Measurements from ENCODE around the gene HOMER2.

Gene HOMER2

GRCh38 chr15:82874267-82874666, 78.3 kb downstream of the HOMER2 start:
- CTCF ChIA-PET: no interaction called here
- Histone ChIP-seq H3K36me3 (ENCODE audit: control insufficient read depth in 2 of 2, insufficient read depth in 1 of 2, low read length in 2 of 2) (peaks cover 0 to 28% of the 10 kb centered on the region in 2 experiments; a peak in 2 of 3 replicates), H3K27ac (ENCODE audit: extremely low read depth, low read depth, low read length) (no peak overlapping the region), H3K4me3 (ENCODE audit: low read depth, low read length) (no peak overlapping the region), H3K4me1 (ENCODE audit: control insufficient read depth, insufficient read depth, low read length) (no peaks in the 10 kb centered on the region), H3K9me3 (ENCODE audit: control insufficient read depth, insufficient read depth, low read depth, low read length) (no peaks in the 10 kb centered on the region)
- TF ChIP-seq ZNF223 (tag by site-specific recombination; IDR thresholded peaks at IDR 0.05): no peak
- TF ChIP-seq ZNF239 (tag by site-specific recombination; IDR thresholded peaks at IDR 0.05): no peak
- TF ChIP-seq ZBTB21 (tag by site-specific recombination; IDR thresholded peaks at IDR 0.05): no peak
- no peak for TF ChIP-seq ZNF791 (tag by site-specific recombination; IDR thresholded peaks at IDR 0.05)
- no peak for TF ChIP-seq ZNF362 (tag by site-specific recombination; IDR thresholded peaks at IDR 0.05)
- TF ChIP-seq ZNF341 (tag by site-specific recombination; IDR thresholded peaks at IDR 0.05; ENCODE audit: low read depth): no peak
- TF ChIP-seq ZNF624 (tag by site-specific recombination; IDR thresholded peaks at IDR 0.05): no peak
- TF ChIP-seq KLF7 (tag by site-specific recombination; IDR thresholded peaks at IDR 0.05; ENCODE audit: borderline replicate concordance): no peak
- POLR2A ChIA-PET: no interaction called here

GRCh38 chr15:82873000-82873680, 79.4 kb downstream of the HOMER2 start:
- Histone ChIP-seq H3K4me1 (ENCODE audit: control insufficient read depth, insufficient read depth, low read length) (no peaks in the 10 kb centered on the region), H3K36me3 (ENCODE audit: control insufficient read depth in 2 of 2, insufficient read depth in 1 of 2, low read length in 2 of 2) (peaks cover 0 to 28% of the 10 kb centered on the region in 2 experiments; a peak in 1 of 3 replicates), H3K27ac (ENCODE audit: extremely low read depth, low read depth, low read length) (no peak overlapping the region), H3K4me3 (ENCODE audit: low read depth, low read length) (no peak overlapping the region), H3K9me3 (ENCODE audit: control insufficient read depth, insufficient read depth, low read depth, low read length) (no peaks in the 10 kb centered on the region)
- ChIA-PET CTCF (no interaction called here), POLR2A (no interaction called here)
- TF ChIP-seq, protein P1, sequence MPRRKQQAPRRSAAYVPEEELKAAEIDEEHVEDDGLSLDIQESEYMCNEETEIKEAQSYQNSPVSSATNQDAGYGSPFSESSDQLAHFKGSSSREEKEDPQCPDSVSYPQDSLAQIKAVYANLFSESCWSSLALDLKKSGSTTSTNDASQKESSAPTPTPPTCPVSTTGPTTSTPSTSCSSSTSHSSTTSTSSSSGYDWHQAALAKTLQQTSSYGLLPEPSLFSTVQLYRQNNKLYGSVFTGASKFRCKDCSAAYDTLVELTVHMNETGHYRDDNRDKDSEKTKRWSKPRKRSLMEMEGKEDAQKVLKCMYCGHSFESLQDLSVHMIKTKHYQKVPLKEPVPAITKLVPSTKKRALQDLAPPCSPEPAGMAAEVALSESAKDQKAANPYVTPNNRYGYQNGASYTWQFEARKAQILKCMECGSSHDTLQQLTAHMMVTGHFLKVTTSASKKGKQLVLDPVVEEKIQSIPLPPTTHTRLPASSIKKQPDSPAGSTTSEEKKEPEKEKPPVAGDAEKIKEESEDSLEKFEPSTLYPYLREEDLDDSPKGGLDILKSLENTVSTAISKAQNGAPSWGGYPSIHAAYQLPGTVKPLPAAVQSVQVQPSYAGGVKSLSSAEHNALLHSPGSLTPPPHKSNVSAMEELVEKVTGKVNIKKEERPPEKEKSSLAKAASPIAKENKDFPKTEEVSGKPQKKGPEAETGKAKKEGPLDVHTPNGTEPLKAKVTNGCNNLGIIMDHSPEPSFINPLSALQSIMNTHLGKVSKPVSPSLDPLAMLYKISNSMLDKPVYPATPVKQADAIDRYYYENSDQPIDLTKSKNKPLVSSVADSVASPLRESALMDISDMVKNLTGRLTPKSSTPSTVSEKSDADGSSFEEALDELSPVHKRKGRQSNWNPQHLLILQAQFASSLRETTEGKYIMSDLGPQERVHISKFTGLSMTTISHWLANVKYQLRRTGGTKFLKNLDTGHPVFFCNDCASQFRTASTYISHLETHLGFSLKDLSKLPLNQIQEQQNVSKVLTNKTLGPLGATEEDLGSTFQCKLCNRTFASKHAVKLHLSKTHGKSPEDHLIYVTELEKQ (tag by site-specific recombination; IDR thresholded peaks at IDR 0.05; ENCODE audit: borderline replicate concordance): no peak
- no peak for TF ChIP-seq ZNF354C (tag by site-specific recombination; IDR thresholded peaks at IDR 0.05; ENCODE audit: borderline replicate concordance, low read depth)
- TF ChIP-seq ZBTB20 (tag by site-specific recombination; IDR thresholded peaks at IDR 0.05): no peak
- no peak for TF ChIP-seq MZF1 (tag by site-specific recombination; IDR thresholded peaks at IDR 0.05; ENCODE audit: borderline replicate concordance)
- TF ChIP-seq ZNF513 (tag by site-specific recombination; IDR thresholded peaks at IDR 0.05): no peak
- TF ChIP-seq ZNF701 (tag by site-specific recombination; IDR thresholded peaks at IDR 0.05): no peak
- no peak for TF ChIP-seq PRDM4 (tag by site-specific recombination; IDR thresholded peaks at IDR 0.05)
- TF ChIP-seq, protein P2, sequence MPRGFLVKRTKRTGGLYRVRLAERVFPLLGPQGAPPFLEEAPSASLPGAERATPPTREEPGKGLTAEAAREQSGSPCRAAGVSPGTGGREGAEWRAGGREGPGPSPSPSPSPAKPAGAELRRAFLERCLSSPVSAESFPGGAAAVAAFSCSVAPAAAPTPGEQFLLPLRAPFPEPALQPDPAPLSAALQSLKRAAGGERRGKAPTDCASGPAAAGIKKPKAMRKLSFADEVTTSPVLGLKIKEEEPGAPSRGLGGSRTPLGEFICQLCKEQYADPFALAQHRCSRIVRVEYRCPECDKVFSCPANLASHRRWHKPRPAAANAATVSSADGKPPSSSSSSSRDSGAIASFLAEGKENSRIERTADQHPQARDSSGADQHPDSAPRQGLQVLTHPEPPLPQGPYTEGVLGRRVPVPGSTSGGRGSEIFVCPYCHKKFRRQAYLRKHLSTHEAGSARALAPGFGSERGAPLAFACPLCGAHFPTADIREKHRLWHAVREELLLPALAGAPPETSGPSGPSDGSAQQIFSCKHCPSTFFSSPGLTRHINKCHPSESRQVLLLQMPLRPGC (tag by site-specific recombination; IDR thresholded peaks at IDR 0.05): no peak
- TF ChIP-seq, protein P3, sequence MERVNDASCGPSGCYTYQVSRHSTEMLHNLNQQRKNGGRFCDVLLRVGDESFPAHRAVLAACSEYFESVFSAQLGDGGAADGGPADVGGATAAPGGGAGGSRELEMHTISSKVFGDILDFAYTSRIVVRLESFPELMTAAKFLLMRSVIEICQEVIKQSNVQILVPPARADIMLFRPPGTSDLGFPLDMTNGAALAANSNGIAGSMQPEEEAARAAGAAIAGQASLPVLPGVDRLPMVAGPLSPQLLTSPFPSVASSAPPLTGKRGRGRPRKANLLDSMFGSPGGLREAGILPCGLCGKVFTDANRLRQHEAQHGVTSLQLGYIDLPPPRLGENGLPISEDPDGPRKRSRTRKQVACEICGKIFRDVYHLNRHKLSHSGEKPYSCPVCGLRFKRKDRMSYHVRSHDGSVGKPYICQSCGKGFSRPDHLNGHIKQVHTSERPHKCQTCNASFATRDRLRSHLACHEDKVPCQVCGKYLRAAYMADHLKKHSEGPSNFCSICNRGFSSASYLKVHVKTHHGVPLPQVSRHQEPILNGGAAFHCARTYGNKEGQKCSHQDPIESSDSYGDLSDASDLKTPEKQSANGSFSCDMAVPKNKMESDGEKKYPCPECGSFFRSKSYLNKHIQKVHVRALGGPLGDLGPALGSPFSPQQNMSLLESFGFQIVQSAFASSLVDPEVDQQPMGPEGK (tag by site-specific recombination; IDR thresholded peaks at IDR 0.05): no peak
- TF ChIP-seq, protein P4, sequence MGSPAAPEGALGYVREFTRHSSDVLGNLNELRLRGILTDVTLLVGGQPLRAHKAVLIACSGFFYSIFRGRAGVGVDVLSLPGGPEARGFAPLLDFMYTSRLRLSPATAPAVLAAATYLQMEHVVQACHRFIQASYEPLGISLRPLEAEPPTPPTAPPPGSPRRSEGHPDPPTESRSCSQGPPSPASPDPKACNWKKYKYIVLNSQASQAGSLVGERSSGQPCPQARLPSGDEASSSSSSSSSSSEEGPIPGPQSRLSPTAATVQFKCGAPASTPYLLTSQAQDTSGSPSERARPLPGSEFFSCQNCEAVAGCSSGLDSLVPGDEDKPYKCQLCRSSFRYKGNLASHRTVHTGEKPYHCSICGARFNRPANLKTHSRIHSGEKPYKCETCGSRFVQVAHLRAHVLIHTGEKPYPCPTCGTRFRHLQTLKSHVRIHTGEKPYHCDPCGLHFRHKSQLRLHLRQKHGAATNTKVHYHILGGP (tag by site-specific recombination; IDR thresholded peaks at IDR 0.05): no peak
- no peak for TF ChIP-seq ZNF623 (tag by site-specific recombination; IDR thresholded peaks at IDR 0.05)

All from HEK293 (cell line).